HG03064 (cell line): ENCODE results near the gene ZNF407.

Experiments
- ATAC-seq: cut with Tn5 transposase; IDR thresholded peaks from one replicate; pipeline ENCODE4 v1.9.1; 2021; ENCODE audit warnings: low read depth; ENCODE audit not compliant: unreplicated experiment

The ZNF407 gene

GRCh38 chr18:75029481-75029880 lies 431.8 kb downstream of the ZNF407 start:
- ATAC-seq: no peak

GRCh38 chr18:75031717-75032317 lies 434.1 kb downstream of the ZNF407 start:
- ATAC-seq: no peak

GRCh38 chr18:75033516-75033915 lies 435.8 kb downstream of the ZNF407 start:
- ATAC-seq: no peak

GRCh38 chr18:75034937-75035336 lies 437.3 kb downstream of the ZNF407 start:
- ATAC-seq: no peak

GRCh38 chr18:75035928-75036327 lies 438.3 kb downstream of the ZNF407 start:
- ATAC-seq: no peak

- no peak for ATAC-seq
Measured at GRCh38 chr18:75036917-75037688, 439.4 kb downstream of the ZNF407 start.

GRCh38 chr18:75037689-75037955 lies 440.0 kb downstream of the ZNF407 start:
- ATAC-seq: no peak

GRCh38 chr18:75041586-75041985 lies 443.9 kb downstream of the ZNF407 start:
- no peak for ATAC-seq

- ATAC-seq: no peak
Measured at GRCh38 chr18:75043478-75043877, 445.8 kb downstream of the ZNF407 start.

GRCh38 chr18:75044296-75044695 lies 446.6 kb downstream of the ZNF407 start:
- no peak for ATAC-seq

GRCh38 chr18:75044791-75045190 lies 447.1 kb downstream of the ZNF407 start:
- no peak for ATAC-seq

- ATAC-seq: no peak
Measured at GRCh38 chr18:75045272-75045671, 447.6 kb downstream of the ZNF407 start.

GRCh38 chr18:75047240-75047961 lies 449.7 kb downstream of the ZNF407 start:
- ATAC-seq: no peak

GRCh38 chr18:75048776-75049454 lies 451.2 kb downstream of the ZNF407 start:
- no peak for ATAC-seq

- ATAC-seq: no peak
Measured at GRCh38 chr18:75049455-75049789, 451.8 kb downstream of the ZNF407 start.

- no peak for ATAC-seq
Measured at GRCh38 chr18:75051757-75052156, 454.1 kb downstream of the ZNF407 start.

- no peak for ATAC-seq
Measured at GRCh38 chr18:75052475-75052874, 454.8 kb downstream of the ZNF407 start.

GRCh38 chr18:75053028-75053629 lies 455.5 kb downstream of the ZNF407 start:
- ATAC-seq: no peak

- no peak for ATAC-seq
Measured at GRCh38 chr18:75054046-75054445, 456.4 kb downstream of the ZNF407 start.

- ATAC-seq: no peak
Measured at GRCh38 chr18:75054611-75055010, 456.9 kb downstream of the ZNF407 start.
